H4 (cell line): ENCODE results near the gene AQP3. TPM values are rescaled to one million over a fixed set of nuclear protein-coding genes. Genes with fewer than 3 reads are reported as not detected.
"Not testable (repeated sequence)": the region's sequence is repeated elsewhere in the genome, so short reads cannot be mapped to it uniquely, and the experiment has no call there.

Experiments used
- DNase-seq: peaks from one replicate; pipeline ENCODE4 v3.0.0-alpha.2; 2015; ENCODE audit warnings: low spot score
- total RNA-seq: library from RNA; depleted of rRNA; stranded (reverse); fragments of >200 nt; shearing (Covaris generic); gene quantifications from 2 replicates; pipeline ENCODE4 v1.2.3, GENCODE V29; 2014; rRNA removed

The AQP3 gene
- total RNA-seq, 1 experiment from 2014 or later = 18.3 TPM

- no peak for DNase-seq
These were observed 32.4 kb downstream of the AQP3 start for GRCh38 chr9:33414889-33415500.

- no peak for DNase-seq
These were observed 33.1 kb downstream of the AQP3 start for GRCh38 chr9:33414268-33414667.

GRCh38 chr9:33408087-33408486 is 39.3 kb downstream of the AQP3 start:
- no peak for DNase-seq

- no peak for DNase-seq
These were observed 40.3 kb downstream of the AQP3 start for GRCh38 chr9:33407061-33407460.

DNA sequence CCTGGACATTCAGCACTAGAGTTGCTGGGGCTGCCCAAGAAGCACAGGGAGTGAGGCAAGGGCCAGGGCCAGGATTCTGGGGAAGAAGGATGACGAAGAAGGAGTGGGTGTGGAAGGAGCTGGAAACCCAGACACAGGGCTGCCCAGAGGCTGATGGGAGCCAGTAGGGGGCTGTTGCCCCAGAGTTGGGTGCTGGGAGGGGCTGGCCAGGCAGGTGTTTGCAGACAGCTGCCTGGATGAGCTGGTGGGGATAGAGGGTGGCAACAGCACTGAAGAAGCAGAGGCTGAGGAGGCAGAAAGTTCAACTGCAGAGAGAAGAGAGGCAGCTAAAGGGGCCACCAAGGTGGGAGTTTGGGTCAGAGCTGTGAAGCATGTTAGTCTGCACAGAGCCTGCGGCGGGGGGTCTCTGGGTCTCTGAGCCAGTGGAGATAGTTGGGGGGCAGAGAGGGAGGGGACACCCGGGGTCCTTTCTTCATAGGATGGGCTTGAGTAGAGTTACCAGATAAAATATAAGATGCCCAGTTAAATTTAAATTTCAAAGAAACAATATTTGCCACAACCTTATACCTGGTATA is 42.5 kb downstream of the AQP3 start:
- no peak for DNase-seq

- DNase-seq = no peak
These were observed 43.2 kb downstream of the AQP3 start for GRCh38 chr9:33403941-33404787.

DNA sequence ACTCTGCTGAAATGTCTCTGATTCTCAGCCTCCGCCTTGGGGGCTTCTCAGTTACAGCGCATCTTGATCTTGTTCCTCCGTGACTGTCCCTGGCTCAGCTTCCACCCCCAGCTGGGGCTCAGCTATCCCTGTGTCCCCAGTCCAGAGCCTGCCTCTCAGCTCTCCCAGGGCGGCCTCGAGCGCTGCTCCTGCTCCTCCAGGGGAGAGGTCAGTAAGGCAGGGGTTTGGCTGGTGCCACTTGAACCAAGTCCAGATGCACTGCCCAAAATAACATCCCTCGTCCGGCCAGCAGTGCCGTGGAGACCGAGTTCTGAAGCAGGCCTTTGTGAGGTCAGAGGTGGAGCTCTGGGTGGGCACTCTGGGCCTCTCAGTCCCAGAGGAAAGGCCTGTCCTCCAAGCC is 45.0 kb downstream of the AQP3 start, which contains the start of gene AQP7:
AQP7 (minus strand) TSS at position 198 of the 400 bp plus-strand sequence. CDS start 1,306 bp downstream, outside the sequence.
- DNase-seq = not testable (repeated sequence)

GRCh38 chr9:33401809-33402208 is 45.6 kb downstream of the AQP3 start:
- not testable (repeated sequence) for DNase-seq

GRCh38 chr9:33399047-33399446 is 48.3 kb downstream of the AQP3 start:
- not testable (repeated sequence) for DNase-seq

- not testable (repeated sequence) for DNase-seq
These were observed 49.6 kb downstream of the AQP3 start for GRCh38 chr9:33397801-33398200.

DNA sequence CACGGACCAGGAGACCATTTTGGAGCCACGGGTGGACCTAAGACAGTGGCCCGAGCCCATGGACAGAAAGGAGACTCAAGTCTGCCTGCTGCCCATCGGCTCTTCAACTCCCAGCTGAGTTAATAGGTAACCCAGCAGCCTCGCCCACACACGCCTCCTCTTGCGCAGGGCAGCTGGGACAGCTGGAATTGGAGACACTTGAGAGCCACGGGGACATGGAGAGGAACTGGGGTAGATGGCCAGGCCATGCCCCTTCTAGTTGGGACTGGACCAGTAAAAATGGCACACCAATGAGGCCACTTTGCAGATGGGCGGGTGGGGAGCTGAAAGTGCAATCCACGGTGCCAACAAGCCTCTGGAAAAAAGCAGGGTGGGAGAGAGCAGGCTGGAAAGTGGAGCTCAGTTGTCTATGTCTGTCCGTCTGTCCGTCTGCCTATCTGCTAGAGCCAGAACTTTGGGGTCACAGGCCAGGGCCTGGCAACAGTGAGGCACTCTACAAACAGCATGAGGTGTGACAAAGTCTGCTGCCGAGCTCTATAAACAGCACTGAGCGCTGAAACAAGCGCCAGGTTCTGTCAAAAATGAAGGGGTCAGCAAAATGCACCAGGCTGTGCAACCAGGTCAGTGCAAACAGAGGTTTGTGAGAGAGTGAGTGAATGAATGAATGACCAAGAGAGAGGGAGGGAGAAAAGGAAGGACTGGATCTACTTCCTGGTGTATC is 52.1 kb downstream of the AQP3 start:
- not testable (repeated sequence) for DNase-seq

GRCh38 chr9:33393986-33394385 is 53.4 kb downstream of the AQP3 start:
- not testable (repeated sequence) for DNase-seq

DNA sequence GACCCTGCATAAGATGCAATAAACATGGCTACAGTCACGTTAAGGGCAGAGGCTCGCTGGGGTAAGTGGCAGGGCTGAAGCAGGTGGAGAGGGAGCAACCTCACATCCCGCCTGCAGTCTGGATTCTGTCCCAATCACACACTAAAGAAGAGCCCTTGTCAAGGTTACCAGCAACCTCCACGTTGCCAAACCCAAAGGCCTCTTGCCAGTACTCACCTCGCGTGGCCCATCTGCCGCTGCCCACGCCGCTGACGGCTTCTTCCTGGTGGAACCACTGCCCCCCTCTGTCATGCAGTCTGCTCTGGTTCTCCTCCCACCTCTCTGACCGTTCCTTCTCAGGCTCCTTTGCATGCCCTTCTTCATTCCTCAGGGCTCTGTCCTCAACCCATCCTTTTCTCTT is 53.8 kb downstream of the AQP3 start:
- DNase-seq = no peak

DNA sequence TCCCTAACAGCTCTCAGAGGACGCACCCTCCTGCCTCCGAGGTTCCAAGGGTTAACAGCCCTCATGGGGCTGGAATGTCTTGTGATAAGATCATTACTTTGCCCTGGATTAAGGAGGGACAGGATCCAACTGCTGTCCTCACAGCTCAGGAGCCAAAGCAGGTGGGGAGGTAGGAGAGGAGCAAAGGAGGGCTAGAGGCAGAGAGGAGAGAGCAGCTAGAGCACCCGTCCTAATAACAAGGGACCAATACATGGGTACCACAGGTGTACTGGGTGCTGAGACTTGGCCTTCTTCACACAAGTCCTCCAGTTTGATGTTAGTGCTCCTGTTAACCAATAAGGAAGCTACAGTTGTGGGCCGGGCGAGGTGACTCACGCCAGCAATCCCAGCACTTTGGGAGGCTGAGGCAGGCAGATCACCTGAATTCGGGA is 54.8 kb downstream of the AQP3 start:
- not testable (repeated sequence) for DNase-seq

Other genes with a start within 250 kb of the AQP3 start
- 4.5 TPM in 1 of 2 replicates, not detected in the other for gene SPINK4, start 207.4 kb downstream of the AQP3 start, total RNA-seq
- 58.8 and 67.4 TPM in 2 replicates for gene BAG1, start 182.9 kb downstream of the AQP3 start, total RNA-seq
- gene CHMP5, start 182.5 kb downstream of the AQP3 start, total RNA-seq = 129 and 164 TPM in 2 replicates
- gene NFX1, start 157.1 kb downstream of the AQP3 start, total RNA-seq = 15.2 and 19.8 TPM in 2 replicates
- gene AQP7, start 45.0 kb downstream of the AQP3 start, total RNA-seq = 0.97 TPM in 1 of 2 replicates, not detected in the other
- gene NOL6, start 26.3 kb upstream of the AQP3 start, total RNA-seq = 23.4 and 30.1 TPM in 2 replicates
- gene ANKRD18B, start 76.7 kb upstream of the AQP3 start, total RNA-seq = 0.75 TPM in 1 of 2 replicates, not detected in the other